Small intestine (tissue), 7 donors: Measurements from ENCODE around the gene ZBTB40. TPM values are rescaled to one million over a fixed set of nuclear protein-coding genes. Genes with fewer than 3 reads are reported as not detected.

ENCODE experiments used
- DNase-seq, 2 donors: peaks; one replicate each; pipeline versions ENCODE4 v3.0.0 to v3.0.0-alpha.2; 2013
- FAIRE-seq: peaks from 2 replicates; lab custom pipeline; 2012; peaks lifted over from hg19 to GRCh38; lab: Jason Lieb, UNC
- H3K27ac ChIP-seq, 3 donors: one replicate each; pipeline ENCODE4 v1.5.1; 2013; ENCODE audit warnings: low read length in 2 of 3, mild to moderate bottlenecking in 2 of 3, control low read depth in 1 of 3, inconsistent platforms in 1 of 3, low read depth in 1 of 3, moderate library complexity in 1 of 3
- H3K27me3 ChIP-seq, 3 donors: one replicate each; pipeline ENCODE4 v1.6.1; 2013; ENCODE audit warnings: low read length in 3 of 3, inconsistent platforms in 1 of 3; ENCODE audit not compliant: control insufficient read depth in 3 of 3, insufficient read depth in 3 of 3
- H3K36me3 ChIP-seq, 3 donors: one replicate each; pipeline ENCODE4 v1.6.1; 2013; ENCODE audit warnings: low read length in 3 of 3, inconsistent platforms in 1 of 3, low read depth in 1 of 3, mild to moderate bottlenecking in 1 of 3, moderate library complexity in 1 of 3; ENCODE audit not compliant: control insufficient read depth in 3 of 3, insufficient read depth in 2 of 3
- H3K4me1 ChIP-seq, 3 donors: one replicate each; pipeline ENCODE4 v1.6.1; 2013; ENCODE audit warnings: low read length in 2 of 3, inconsistent platforms in 1 of 3, low read depth in 1 of 3, mild to moderate bottlenecking in 1 of 3, moderate library complexity in 1 of 3; ENCODE audit not compliant: control insufficient read depth in 3 of 3, insufficient read depth in 2 of 3
- H3K4me3 ChIP-seq, 3 donors: one replicate each; pipeline ENCODE4 v1.5.1; 2013; ENCODE audit warnings: low read length in 3 of 3, control low read depth in 1 of 3, inconsistent platforms in 1 of 3, low read depth in 1 of 3, mild to moderate bottlenecking in 1 of 3, moderate library complexity in 1 of 3
- H3K9me3 ChIP-seq, 2 donors: one replicate each; pipeline ENCODE4 v1.6.1; 2013; ENCODE audit warnings: low read depth in 1 of 2, low read length in 1 of 2; ENCODE audit not compliant: control insufficient read depth in 2 of 2, insufficient read depth in 1 of 2
- WGBS, 3 donors: extraction: QIAGEN DNeasy Blood & Tissue Kit; methylation state at CpG; one replicate each; pipeline ENCODE4 v1.1.7; 2013; 5-methylcytosine and 5-hydroxymethylcytosine counted together
- polyA plus RNA-seq, 4 donors: library from polyadenylated mRNA; stranded (reverse) in 3 of 4; unstranded in 1 of 4; fragments of 200-250 nt in 3 of 4; fragments of 120-200 nt in 1 of 4; gene quantifications; one replicate each; pipeline versions ENCODE4 v1.2.1 to v1.2.3, GENCODE V29; 2013
- donor health status: healthy with polysubstance abuse.
- donor health status: control.
- donor health status: control.
- donor health status: Bipolar disorder and iron deficiency.
- donor health status: healthy.

Gene ZBTB40
- polyA plus RNA-seq, 4 donors, result 4.1 to 14.6 (median 6.7) TPM

GRCh38 chr1:22518379-22518778 is 66.7 kb downstream of the ZBTB40 start:
- FAIRE-seq, result no peak

DNA sequence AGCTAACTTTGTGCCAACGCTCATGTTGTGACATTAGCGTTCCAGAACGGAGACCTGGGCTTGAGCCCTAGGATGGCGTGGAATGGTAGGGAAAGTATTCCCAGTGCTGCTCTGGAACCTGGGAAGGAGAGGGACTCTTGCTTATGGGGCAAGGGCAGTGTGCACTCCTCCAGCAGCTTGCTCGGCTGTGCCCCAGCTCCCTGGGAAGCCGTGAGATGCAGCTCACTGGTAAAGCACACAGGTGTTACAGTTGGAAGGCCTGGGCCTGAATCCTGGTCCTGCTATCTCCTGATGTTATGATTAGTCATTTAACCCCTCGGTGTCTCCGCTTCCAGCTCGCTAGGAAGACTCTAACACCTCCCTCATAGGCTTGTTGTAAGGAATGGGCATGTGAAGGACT is 69.2 kb downstream of the ZBTB40 start:
- Histone ChIP-seq H3K36me3 (peaks cover 35 to 74% (median 44%) of the 10 kb centered on the region in 3 donors), H3K4me1 (no peaks in the 10 kb centered on the region), H3K27ac (no peak overlapping the region), H3K4me3 (no peak overlapping the region), H3K9me3 (no peaks in the 10 kb centered on the region), H3K27me3 (no peaks in the 10 kb centered on the region)
- DNase-seq (no peak), FAIRE-seq (no peak)
- WGBS, 3 donors, result 94 to 97% (median 95%) methylated on average over 9 of the region's 9 CpGs

More at GRCh38 chr1:22518379-22518778, 66.7 kb downstream of the ZBTB40 start:
- Histone ChIP-seq H3K27ac (no peak overlapping the region), H3K4me1 (no peaks in the 10 kb centered on the region), H3K27me3 (no peaks in the 10 kb centered on the region), H3K9me3 (no peaks in the 10 kb centered on the region), H3K4me3 (no peak overlapping the region), H3K36me3 (peaks cover 39 to 70% (median 48%) of the 10 kb centered on the region in 3 donors)
- 75 to 90% (median 81%) methylated on average over 3 of the region's 3 CpGs for WGBS, 3 donors
- DNase-seq, result no peak

- H3K27ac ChIP-seq, result no peak overlapping the region
- no peak for DNase-seq
- WGBS, 3 donors, result 96 to 100% (median 99%) methylated on average over 4 of the region's 4 CpGs
- H3K36me3 ChIP-seq, result peaks cover 33 to 75% (median 42%) of the 10 kb centered on the region in 3 donors
- no peaks in the 10 kb centered on the region for H3K4me1 ChIP-seq
- H3K4me3 ChIP-seq, result no peak overlapping the region
- no peak for FAIRE-seq
- no peaks in the 10 kb centered on the region for H3K27me3 ChIP-seq
- H3K9me3 ChIP-seq, result no peaks in the 10 kb centered on the region
Observed at GRCh38 chr1:22521692-22522091, 70.0 kb downstream of the ZBTB40 start.

DNA sequence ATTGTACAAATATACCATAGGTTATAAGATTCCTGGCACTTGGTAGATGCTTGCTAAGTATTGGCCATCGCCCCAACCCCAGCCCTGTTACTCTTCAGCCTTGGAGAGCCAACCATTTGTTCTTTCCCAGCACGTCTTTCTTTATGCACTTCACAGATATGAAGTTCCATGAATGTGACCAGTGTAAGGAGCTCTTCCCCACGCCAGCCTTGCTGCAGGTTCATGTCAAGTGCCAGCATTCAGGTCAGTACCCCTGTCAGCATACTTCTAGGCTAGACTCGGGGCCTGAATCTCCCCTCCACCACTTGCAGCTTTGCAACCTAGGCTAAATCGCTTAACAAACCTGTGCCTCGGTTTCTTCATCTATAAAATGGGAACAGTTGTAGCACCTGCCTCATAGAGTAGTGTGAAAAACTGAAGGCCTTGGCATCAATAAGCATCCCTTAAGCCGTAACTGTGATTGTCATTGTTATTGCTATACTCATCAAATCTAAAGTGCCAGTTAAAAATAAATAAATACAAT is 70.6 kb downstream of the ZBTB40 start:
- DNase-seq, result no peak
- H3K4me3 ChIP-seq, result no peak overlapping the region
- FAIRE-seq, result no peak
- no peaks in the 10 kb centered on the region for H3K9me3 ChIP-seq
- no peaks in the 10 kb centered on the region for H3K4me1 ChIP-seq
- H3K27me3 ChIP-seq, result no peaks in the 10 kb centered on the region
- 95 to 99% (median 96%) methylated on average over 7 of the region's 7 CpGs for WGBS, 3 donors
- peaks cover 33 to 75% (median 39%) of the 10 kb centered on the region in 3 donors for H3K36me3 ChIP-seq
- no peak overlapping the region for H3K27ac ChIP-seq

DNA sequence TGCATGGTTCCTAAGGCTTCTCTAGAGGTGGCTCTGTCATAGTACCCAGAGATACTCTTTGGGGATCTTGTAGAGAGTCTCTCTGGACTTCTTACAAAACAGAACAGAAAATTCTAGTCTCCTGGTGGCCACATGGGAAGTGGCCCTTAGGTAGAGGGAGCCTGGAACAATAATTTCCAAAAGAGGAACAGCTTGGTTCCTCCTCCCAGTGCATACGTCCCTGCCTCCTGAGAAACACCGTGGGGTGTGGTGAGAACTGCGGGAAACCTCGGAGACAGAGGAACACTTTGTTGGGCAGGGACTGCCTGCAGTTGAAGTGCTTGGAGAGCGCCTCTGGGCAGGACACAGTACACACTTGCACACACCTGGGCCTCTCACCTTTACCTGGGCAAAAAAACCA is 72.8 kb downstream of the ZBTB40 start:
- Histone ChIP-seq H3K4me3 (no peak overlapping the region), H3K4me1 (no peaks in the 10 kb centered on the region), H3K36me3 (peaks cover 21 to 81% (median 28%) of the 10 kb centered on the region in 3 donors), H3K9me3 (no peaks in the 10 kb centered on the region), H3K27me3 (no peaks in the 10 kb centered on the region), H3K27ac (no peak overlapping the region)
- DNase-seq (no peak), FAIRE-seq (no peak)
- whole genome bisulfite sequencing, 3 donors, result 89 to 92% (median 91%) methylated on average over 5 of the region's 5 CpGs

DNA sequence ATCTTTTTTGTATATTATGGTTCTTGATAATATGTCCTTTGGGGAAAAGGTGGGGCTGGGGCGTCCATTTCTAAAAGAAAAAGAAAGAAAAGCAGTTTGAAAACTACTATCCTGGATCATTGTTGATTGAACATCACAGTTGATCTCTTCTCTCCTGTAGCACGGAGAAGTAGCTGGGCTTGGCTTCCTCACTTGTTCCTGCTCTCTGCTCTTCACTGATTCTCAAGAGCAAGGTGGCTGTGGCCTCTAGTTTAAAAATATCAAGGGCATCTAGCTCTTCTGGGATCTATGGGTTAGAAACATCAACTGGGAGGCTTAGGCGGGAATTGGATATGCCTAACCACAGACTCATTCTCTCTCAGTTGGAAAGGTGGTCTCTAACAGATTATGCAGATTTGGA is 73.6 kb downstream of the ZBTB40 start:
- FAIRE-seq (no peak), DNase-seq (no peak)
- H3K27me3 ChIP-seq, result no peaks in the 10 kb centered on the region
- H3K9me3 ChIP-seq, result no peaks in the 10 kb centered on the region
- 87 to 94% (median 91%) methylated on average over 3 of the region's 3 CpGs for WGBS, 3 donors
- H3K36me3 ChIP-seq, result peaks cover 18 to 80% (median 22%) of the 10 kb centered on the region in 3 donors
- no peak overlapping the region for H3K4me3 ChIP-seq
- H3K4me1 ChIP-seq, result peaks cover 0 to 3% (median 0%) of the 10 kb centered on the region in 3 donors
- H3K27ac ChIP-seq, result no peak overlapping the region

GRCh38 chr1:22525646-22526045 is 74.0 kb downstream of the ZBTB40 start:
- WGBS, 3 donors, result 88 to 97% (median 94%) methylated on average over 11 of the region's 11 CpGs
- H3K4me1 ChIP-seq, result peaks cover 0 to 7% (median 1%) of the 10 kb centered on the region in 3 donors
- no peaks in the 10 kb centered on the region for H3K9me3 ChIP-seq
- peaks cover 14 to 77% (median 19%) of the 10 kb centered on the region in 3 donors for H3K36me3 ChIP-seq
- no peak overlapping the region for H3K4me3 ChIP-seq
- DNase-seq, result no peak
- no peaks in the 10 kb centered on the region for H3K27me3 ChIP-seq
- no peak overlapping the region for H3K27ac ChIP-seq
- FAIRE-seq, result no peak

GRCh38 chr1:22526098-22526497 is 74.4 kb downstream of the ZBTB40 start:
- Histone ChIP-seq H3K27ac (no peak overlapping the region), H3K27me3 (no peaks in the 10 kb centered on the region), H3K36me3 (peaks cover 12 to 73% (median 16%) of the 10 kb centered on the region in 3 donors), H3K9me3 (no peaks in the 10 kb centered on the region), H3K4me3 (no peak overlapping the region), H3K4me1 (peaks cover 0 to 10% (median 3%) of the 10 kb centered on the region in 3 donors)
- 72 to 85% (median 75%) methylated on average over 11 of the region's 11 CpGs for WGBS, 3 donors
- DNase-seq, result no peak
- no peak for FAIRE-seq

DNA sequence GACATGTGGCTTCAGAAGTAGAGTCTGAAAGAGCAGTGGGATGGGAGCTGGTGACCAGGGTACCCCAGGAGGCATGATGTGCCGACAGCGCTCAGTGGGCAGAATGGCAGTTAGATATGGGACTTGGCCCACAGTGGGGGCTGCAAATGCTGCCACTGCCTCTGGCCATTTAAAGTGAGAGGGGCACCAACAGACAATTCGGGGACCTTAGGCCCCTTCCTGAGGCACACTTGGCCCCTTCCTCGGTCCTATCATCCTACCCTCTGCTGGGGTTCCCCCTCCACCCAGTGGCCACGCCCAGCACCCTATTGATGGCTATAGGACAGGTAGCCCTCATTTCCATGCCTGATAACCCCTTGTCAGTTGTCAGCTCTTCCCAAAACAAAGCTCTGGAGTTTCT is 75.0 kb downstream of the ZBTB40 start:
- Histone ChIP-seq H3K36me3 (peaks cover 11 to 70% (median 12%) of the 10 kb centered on the region in 3 donors), H3K4me3 (no peak overlapping the region), H3K4me1 (peaks cover 0 to 15% (median 3%) of the 10 kb centered on the region in 3 donors), H3K27me3 (no peaks in the 10 kb centered on the region), H3K9me3 (no peaks in the 10 kb centered on the region), H3K27ac (no peak overlapping the region)
- FAIRE-seq (no peak), DNase-seq (no peak)
- 85 to 91% (median 87%) methylated on average over 5 of the region's 5 CpGs for WGBS, 3 donors
